IPS-18c (cell line): ENCODE results near the gene CREB3L1.

ENCODE experiments used
- H3K4me3 ChIP-seq: 2 replicates; pipeline ENCODE4 v1.7.0; 2013; ENCODE audit warnings: low read depth, mild to moderate bottlenecking, low read length, moderate library complexity; ENCODE audit not compliant: insufficient read depth
- H3K9me3 ChIP-seq: one replicate; pipeline ENCODE4 v1.6.1; 2013; ENCODE audit warnings: mild to moderate bottlenecking, low read length, moderate library complexity; ENCODE audit not compliant: control insufficient read depth, insufficient read depth

The CREB3L1 gene

DNA sequence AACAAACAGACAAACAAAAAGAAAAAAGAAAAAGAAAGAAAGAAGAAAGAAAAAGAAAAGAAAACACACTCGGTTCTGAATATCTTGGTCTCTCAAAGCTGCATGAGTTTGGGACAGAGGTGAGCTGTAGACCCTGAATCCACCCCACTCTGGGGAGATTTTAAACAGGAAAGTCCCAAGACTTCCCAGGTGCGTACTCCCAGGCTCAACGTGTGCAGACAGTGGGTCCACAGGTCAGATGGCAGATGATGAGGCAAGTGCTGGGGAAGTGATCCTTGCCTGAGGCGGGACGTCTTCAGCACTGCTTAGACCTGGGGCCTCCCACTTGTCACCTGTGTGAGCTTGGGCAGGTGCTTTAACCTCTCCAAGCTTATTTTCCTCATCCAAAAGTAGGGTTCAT, 9.3 kb downstream of the CREB3L1 start:
- H3K9me3 ChIP-seq = no peaks in the 10 kb centered on the region
- H3K4me3 ChIP-seq = no peak overlapping the region

DNA sequence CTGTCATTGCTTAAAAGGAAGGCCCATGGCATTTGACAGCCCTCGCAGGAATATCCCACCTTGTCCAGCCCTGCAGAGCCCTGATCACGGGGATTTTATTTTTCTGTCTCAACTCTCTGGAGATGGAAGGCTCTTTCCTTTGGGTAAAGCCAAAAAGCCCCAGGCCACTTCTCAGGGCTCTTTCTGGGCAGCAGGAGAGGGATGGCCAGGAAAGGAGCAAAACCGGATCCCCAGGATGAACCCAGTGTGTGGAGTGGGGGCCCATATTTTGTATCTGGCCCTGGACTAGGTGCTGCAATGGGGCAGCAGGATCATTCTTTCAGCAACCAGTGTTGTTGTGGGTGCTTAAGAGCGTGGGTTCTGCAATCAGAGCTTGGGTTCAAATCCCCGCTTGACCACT, 11.0 kb downstream of the CREB3L1 start:
- H3K9me3 ChIP-seq = no peaks in the 10 kb centered on the region
- H3K4me3 ChIP-seq = no peak overlapping the region

DNA sequence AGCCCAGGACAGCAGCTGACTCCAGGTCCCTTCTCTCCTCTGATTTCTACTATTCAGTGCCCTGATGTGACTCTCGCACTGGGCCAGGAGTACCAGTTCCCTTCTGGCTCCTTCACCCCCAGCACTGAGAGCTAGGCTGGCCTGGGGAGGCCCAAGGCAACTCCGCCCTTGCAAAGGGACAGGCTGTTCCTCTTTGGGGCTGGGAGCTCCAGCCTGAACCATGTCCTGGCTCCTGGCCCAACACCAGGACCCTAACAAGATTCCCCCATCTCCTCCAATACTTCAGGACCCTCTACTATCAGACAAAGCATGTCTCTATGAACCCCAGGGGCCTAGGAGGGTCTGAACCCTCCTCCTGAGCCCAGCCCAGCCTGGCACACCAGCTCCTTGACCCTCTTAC, 12.5 kb downstream of the CREB3L1 start:
- Histone ChIP-seq H3K4me3 (no peak overlapping the region), H3K9me3 (no peaks in the 10 kb centered on the region)

DNA sequence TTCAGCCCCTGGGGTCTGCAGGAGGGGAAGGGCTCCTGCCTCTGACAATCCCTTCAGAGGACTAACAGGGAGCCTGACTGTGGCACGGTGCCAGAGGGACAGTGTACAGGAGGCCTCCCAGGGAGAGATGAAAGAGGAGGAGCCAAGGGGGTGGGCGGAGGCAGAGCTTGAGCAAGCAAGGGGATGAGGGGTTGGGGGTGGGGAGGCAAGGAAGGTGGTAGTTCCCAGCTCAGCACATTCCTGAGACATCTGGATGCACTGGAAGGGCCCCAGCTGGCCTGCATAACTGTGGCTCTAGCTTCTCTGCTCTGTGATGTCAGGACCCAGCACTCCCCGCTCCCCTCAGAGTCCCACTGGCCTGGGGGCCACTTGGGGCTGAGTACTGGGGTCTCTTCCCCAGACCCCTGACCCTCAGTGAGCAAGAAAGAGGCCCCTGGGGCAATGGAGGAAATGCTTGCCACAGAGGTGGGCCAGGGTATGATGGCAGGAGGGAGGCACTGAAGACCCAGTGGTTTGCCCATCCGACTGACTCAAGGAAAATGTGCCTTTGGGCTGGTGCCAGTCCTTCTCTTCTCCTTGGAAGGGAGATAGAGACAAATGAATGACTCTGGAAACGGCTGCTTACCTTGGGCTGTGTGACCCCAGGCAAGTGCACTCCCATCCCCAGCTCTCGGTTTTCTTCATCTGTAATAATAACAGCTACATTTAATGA, 13.3 kb downstream of the CREB3L1 start:
- Histone ChIP-seq H3K4me3 (no peak overlapping the region), H3K9me3 (no peaks in the 10 kb centered on the region)

DNA sequence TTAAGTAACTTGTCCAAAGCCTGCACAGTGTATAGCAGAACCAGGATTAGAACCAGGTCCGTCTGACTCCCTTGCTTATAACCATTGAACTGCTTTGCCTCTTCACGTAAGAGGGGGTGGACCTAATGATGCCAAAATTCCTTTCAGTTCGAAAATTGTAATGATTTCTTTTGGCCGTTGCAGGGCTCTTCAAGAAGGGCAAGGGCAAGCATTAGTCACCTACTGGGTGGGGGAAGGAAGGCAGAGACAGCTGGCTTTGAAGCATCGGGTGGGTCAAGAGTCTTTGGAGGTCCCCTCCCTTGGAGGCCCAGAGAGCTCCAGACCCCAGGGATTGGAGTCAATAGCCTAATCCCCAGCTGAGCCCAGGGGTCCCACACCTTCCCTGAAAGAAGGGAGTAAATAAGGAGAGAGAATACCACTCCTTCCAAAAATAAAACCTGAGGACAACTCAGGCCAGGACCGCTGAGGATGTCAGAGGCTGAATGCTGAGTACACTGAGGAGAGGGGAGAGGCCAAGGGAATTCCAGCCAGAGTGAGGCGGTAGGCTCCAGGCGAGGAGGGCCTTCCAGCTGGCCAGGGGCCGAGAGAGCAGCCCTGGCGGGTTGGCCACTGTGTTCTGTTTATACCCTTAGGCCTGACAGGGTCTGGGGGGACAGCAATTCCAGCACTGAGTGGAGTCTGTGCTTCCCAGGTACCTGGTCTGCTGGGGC, 14.1 kb downstream of the CREB3L1 start:
- H3K4me3 ChIP-seq = no peak overlapping the region
- H3K9me3 ChIP-seq = no peaks in the 10 kb centered on the region

DNA sequence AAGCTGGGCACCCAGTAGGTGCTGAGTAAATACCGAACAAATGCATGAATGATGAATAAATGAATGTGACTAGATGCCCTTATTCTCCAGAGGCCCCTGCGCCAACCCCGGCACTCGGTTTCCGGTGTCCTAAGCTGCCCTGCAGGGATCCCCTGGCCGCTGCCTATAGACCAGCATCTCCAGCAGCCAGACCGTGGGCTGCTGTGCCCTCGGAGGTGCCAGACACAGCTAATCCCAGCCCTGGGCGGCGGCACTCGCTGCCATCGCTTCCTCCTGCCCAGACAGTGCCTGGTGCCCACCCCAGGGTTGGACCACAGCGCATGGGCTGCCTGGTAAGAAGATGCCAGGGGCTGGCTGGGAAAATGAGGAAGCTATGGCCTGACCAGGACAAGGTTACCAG, 15.6 kb downstream of the CREB3L1 start:
- no peak overlapping the region for H3K4me3 ChIP-seq
- no peaks in the 10 kb centered on the region for H3K9me3 ChIP-seq

DNA sequence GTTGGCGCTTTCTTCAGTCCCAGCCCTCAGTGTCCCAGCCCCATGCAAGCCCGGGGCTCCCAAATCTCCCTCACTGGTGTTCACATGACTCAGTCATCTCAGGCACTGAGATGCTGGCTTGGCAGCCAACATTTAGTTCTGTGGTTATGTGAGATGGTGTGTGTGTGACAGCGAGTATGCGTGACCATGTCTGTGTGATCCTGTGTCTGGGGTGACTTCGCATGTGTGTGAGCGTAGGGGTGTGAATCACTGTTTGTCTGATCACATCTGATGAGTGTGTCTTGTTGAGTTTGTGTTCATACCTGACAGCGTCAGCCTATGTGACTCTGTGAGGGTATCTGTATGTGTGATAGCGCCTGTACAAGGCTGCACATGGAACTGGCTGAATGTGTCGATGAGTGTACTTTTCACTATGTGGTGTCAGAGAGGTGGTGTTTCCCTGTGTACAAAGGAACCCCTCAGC, 16.2 kb downstream of the CREB3L1 start:
- H3K9me3 ChIP-seq = no peaks in the 10 kb centered on the region
- no peak overlapping the region for H3K4me3 ChIP-seq

DNA sequence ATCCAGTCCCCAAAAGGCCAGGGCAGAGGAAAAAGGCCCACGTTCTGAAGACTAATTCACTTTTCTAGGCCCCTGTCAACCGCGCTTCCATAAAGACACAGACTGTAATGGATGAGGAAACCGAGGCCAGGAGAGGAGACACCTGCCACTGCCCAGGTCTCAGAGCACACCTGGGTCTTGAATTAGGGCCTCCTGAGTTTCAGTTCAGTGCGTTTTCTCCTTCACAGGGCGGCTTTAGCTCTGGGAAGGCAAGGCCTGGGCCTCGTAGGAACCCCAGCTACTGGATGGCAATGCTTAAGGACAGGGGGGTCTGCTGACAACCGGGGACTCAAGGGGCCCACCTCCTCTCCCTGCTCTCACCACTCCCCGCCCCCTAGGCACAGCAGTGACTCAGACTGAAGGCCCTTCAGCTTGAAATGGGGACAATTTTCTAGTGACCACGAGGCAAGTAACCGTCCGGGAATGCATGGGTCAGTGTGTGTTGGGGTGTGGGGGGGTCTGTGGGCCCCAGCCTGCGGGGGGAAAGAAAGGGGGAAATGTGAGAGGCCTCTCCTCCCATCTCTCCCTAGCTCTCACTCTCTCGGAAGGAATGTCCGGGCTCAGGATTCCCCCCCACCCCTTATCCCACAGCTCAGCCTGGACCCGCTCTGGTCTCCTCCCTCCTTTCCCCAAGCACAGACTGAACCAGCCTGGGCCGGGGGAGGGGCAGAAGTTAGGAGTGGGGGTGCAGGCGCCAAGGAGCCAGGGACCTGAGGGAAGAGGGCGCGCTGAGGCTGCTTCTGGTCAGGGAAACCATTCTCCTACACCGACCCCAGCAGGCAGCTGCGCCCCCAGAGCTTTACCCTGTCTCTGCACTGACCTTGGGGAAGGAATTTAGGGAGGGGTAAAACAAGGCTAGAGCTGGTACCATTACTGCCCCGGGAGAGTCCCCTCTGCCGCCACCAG, 17.2 kb downstream of the CREB3L1 start:
- Histone ChIP-seq H3K9me3 (no peaks in the 10 kb centered on the region), H3K4me3 (peak overlapping the region; percentile 58)

DNA sequence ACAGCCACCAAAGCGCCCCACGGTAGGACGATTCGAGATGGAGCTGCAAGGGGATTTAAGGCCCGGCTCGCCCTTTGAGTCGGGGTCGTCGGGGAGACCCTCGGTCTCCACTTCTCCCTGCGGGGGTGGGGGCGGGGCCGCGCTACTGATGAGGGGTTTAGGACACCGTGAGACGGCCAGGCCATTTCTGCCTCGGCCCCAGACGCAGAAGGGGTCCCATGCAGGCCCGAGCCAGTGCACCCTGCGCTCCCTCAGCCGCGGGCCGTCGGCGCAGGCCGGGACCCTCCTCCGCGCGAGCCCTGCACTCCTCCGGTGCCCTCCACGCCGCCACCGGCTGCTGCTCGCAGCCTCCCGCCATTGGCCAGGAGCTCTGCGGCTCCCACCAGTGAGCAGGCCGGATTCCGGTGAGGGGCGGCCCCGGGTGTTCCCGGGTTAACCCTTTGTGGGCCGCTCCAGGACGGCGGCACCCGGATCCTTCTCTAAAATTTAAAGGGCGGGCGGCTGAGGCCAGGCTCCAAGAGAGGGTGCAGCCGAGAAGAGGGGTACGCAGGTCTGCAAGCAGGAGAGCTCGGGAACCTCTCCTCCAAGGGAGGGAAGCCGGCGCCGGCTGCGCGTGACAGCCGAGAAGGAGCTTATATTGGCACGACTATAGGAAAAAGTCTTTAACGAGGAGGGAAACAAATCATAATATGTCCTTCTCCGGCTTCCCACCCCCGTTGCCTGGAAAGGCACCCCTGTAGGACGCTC, 18.0 kb downstream of the CREB3L1 start:
- no peaks in the 10 kb centered on the region for H3K9me3 ChIP-seq
- H3K4me3 ChIP-seq = peak overlapping the region; percentile 58

DNA sequence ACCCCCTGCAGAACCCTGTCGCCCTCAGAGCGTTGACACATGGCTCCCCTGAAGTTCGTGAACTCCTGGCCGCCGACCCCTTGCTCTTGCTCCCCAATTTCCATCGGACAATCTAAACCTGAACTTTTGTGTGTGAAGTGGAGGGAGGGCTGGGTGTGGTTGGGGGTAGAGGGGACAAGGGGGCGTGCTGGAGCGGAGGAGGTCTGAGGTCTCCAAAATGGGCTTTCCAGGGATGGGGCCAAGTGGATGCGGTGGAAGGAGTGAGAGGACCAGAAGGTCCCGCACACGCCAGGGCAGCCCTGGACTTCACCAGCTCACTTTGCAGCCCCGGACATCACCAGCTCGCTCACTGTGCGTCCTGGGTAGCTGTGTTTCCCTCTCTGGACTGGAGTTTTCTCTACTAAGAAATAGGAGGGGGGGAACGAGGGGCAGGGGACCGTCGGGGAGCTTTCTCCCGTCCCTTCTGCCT, 18.6 kb downstream of the CREB3L1 start:
- no peaks in the 10 kb centered on the region for H3K9me3 ChIP-seq
- H3K4me3 ChIP-seq = peak overlapping the region; percentile 48

DNA sequence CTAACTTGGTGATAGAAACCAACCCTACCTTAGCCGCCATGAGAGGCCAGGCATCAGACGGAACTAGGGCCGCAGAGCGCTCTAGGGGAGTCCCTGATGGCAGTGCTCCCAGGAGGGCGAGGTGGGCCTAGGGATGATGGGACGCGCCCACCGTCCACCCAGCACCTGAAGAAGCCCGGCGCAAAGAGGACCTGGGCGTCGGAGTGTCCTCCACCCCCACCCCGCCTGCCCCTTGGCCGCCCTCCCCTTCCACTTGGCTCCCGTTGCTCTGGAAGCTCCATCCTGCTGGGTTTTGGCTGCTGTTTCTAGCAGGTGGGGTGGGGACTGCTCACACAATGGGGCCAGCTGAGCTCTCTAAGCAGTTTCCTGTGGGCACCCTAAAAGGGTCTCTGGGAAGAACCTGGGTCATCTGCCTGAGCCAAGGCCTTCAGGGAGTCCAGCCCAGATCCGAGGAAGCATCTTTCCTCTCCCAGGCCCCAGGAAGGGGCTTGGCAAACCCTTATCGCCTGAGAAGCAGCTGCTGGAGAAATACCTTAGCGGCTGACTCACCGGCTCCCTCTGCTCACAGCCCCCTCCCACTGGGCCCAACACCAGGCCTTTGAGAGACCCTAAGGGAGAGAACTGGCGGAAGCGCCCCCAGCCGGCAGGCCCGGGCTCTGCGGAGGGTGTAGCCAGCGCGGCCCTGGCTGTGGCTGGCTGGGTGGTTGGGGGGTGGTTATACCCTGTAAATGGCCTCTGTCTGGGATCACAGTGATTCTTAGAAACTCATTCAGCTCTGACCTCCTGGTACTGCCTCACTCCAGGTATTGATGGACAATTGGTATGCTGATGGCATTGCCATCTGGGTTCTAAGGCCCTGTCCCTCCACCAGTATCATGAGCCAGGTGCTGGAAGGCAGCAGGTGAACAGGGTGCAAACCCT, 19.3 kb downstream of the CREB3L1 start:
- H3K4me3 ChIP-seq = peak overlapping the region; percentile 48
- no peaks in the 10 kb centered on the region for H3K9me3 ChIP-seq

DNA sequence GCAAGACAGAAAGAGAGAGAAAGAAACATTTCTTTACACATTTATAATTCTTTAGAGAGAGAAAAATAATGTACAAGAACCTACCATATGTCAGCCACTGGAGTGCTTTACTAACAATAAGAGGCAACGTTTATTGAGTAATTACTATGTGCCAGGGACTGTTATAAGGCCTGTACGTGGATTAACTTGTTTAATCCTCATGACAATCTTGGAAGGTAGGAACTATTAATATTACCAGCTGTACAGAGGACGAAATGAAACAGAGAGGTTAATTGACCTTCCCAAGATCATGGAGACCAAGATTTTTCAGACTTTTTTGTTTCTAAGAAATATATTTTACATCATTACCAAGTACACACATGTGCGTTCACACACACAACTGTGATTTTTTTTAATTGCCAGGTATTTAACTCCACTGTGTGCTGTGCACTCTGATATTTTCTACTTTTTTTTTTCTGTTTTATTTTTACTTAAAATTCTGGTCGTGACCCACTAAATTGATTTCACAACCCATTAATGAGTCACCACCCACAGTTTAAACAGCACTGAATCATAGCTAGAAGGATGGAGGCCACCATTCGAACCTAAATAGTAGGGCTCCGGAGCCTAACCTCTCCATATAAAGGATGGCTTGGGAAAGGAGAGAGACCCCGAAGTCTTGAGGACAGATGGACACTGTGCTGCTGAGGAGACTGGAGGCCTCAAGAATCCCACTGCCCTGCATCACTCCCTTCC, 21.4 kb downstream of the CREB3L1 start:
- Histone ChIP-seq H3K9me3 (no peaks in the 10 kb centered on the region), H3K4me3 (no peak overlapping the region)

DNA sequence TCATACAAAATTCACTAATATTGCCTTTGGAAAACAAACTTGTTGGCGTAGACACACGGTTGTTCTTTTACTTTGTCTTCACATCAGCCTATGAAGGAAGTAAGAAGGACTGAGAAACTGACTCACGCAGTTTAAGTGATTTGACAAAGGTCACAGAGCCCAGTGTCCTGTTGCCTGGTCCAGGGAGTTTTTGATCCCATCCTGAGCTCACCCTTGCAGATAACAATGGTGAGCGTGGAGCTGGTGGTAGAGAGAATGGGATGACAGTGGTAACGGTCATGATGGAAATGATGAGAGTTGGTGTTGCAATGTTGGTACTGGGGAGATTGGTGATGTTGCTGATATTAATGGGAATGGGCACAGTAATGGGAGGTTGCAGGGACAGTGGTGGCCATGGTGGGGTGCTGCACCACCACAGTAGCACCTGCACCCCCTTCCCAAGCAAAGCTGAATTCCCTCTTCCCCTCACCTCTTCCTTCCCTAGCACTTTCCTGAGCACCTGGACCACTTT, 22.0 kb downstream of the CREB3L1 start:
- Histone ChIP-seq H3K4me3 (no peak overlapping the region), H3K9me3 (no peaks in the 10 kb centered on the region)

DNA sequence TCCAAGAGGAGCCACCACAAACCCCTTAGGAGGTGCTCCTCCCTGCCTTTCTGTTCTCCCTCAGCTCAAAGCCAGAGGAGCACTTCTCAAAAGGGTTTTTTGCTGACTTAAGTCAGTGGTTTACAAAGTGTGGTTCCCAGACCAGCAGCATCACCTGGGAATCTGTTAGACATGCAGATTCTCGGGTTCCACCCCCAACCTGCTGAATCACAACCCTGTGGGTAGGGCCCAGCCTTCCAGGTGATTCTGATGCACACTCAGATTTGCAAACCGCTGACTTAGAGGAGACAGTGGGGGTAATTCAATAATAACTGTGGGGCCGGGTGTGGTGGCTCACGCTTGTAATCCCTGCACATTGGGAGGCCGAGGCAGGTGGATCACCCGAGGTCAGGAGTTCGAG, 22.8 kb downstream of the CREB3L1 start:
- no peak overlapping the region for H3K4me3 ChIP-seq
- H3K9me3 ChIP-seq = no peaks in the 10 kb centered on the region

DNA sequence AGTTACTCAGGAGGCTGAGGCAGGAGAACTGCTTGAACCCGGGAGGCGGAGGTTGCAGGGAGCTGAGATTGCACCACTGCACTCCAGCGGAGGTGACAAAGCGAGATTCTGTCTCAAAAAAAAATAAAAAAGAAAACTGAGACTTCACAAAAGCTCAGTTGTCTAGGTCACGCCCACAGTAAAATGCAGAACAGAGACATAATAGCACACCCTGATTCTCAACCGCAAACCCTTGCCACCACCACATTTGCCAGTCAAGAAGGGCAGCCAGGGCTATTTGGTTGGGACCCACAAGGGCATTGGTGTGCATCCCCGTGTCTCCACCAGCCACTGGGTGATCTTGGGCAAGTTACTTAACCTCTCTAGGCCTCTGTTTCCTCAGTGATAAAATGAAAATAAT, 25.4 kb downstream of the CREB3L1 start:
- no peak overlapping the region for H3K4me3 ChIP-seq
- no peaks in the 10 kb centered on the region for H3K9me3 ChIP-seq
